HCT116 (cell line): ENCODE data around the gene ATP8A2. TPM values are rescaled to one million over a fixed set of nuclear protein-coding genes. Genes with fewer than 3 reads are reported as not detected.

Source experiments
- ATAC-seq: fragments of 200-7000 bp; cut with Tn5 transposase; 2 replicates; pipeline ENCODE4 v1.9.1; 2020; ENCODE audit warnings: mild to moderate bottlenecking, moderate library complexity
- BruUV-seq: library from RNA; stranded (reverse); fragments of 400-500 nt; replicated peaks from 2 replicates; lab custom pipeline; 2021; lab: Mats Ljungman, UMichigan
- CTCF ChIA-PET: fragments of 300-600 bp; sonication (Branson Sonifier 250); formaldehyde crosslinking; loops from one replicate; lab custom pipeline; 2021; ENCODE audit warnings: antibody characterized with exemption; lab: Charles Lee
- POLR2A ChIA-PET: fragments of 300-600, 350-600 bp; sonication (Branson Sonifier 250); formaldehyde crosslinking; loops from one replicate; lab custom pipeline; 2021; ENCODE audit warnings: antibody characterized with exemption; lab: Charles Lee
- RAD21 ChIA-PET, 2 experiments: fragments of 300-600 bp; sonication (Branson Sonifier 250); formaldehyde crosslinking; loops; one replicate each; lab custom pipeline; 2023; ENCODE audit warnings: low total read pairs in 2 of 2; ENCODE audit not compliant: uncharacterized antibody in 2 of 2, unreplicated experiment in 2 of 2, low non-redundant PET in 1 of 2; lab: Charles Lee
- DNase-seq: peaks from one replicate; pipeline ENCODE4 v3.0.0-alpha.2; 2010; ENCODE audit warnings: low read depth, low spot score
- H2AFZ ChIP-seq: fragments of 200-600 bp; shearing (Covaris generic), sonication (generic); 2 replicates; pipeline ENCODE4 v1.6.1; 2017; ENCODE audit warnings: low read depth, mixed run types, mixed read lengths, antibody characterized with exemption, low read length; ENCODE audit not compliant: poor library complexity, severe bottlenecking
- H3K27ac ChIP-seq: 2 replicates; pipeline ENCODE4 v1.5.1; 2012; ENCODE audit warnings: low read depth, low read length
- H3K27me3 ChIP-seq: fragments of 200-600 bp; sonication (generic); 2 replicates; pipeline ENCODE4 v1.6.1; 2016; ENCODE audit warnings: mixed run types, low read length, mixed read lengths; ENCODE audit not compliant: insufficient read depth
- H3K36me3 ChIP-seq, 2 experiments: fragments of 200-500 bp in 1 of 2; fragments of 200-600 bp in 1 of 2; sonication (Bioruptor generic) in 1 of 2; sonication (generic) in 1 of 2; 2 replicates each; pipeline versions ENCODE4 v1.5.1 to v1.6.1; 2014 to 2016; ENCODE audit warnings: low read length in 2 of 2, inconsistent platforms in 1 of 2, mixed read lengths in 1 of 2, mixed run types in 1 of 2; ENCODE audit not compliant: insufficient read depth in 2 of 2, control insufficient read depth in 1 of 2
- H3K4me1 ChIP-seq, 2 experiments: fragments of 200-600 bp in 1 of 2; sonication (generic) in 1 of 2; 2 replicates each; pipeline versions ENCODE4 v1.5.1 to v1.6.1; 2012 to 2017; ENCODE audit warnings: low read length in 2 of 2, inconsistent platforms in 1 of 2, mild to moderate bottlenecking in 1 of 2, mixed read lengths in 1 of 2, mixed run types in 1 of 2, moderate library complexity in 1 of 2; ENCODE audit not compliant: insufficient read depth in 2 of 2, control insufficient read depth in 1 of 2
- H3K4me2 ChIP-seq: fragments of 200-600 bp; sonication (generic); 2 replicates; pipeline ENCODE4 v1.6.1; 2017; ENCODE audit warnings: mixed run types, low read length, mixed read lengths
- H3K4me3 ChIP-seq, 2 experiments: fragments of 200-600 bp in 1 of 2; sonication (generic) in 1 of 2; replicated peaks in 1 of 2; 2 replicates each; pipeline ENCODE4 v1.5.1; 2011 to 2016; ENCODE audit warnings: low read length in 2 of 2, control low read depth in 1 of 2, low read depth in 1 of 2, mild to moderate bottlenecking in 1 of 2, mixed read lengths in 1 of 2, mixed run types in 1 of 2
- H3K79me2 ChIP-seq: fragments of 200-600 bp; sonication (generic); 2 replicates; pipeline ENCODE4 v1.6.1; 2017; ENCODE audit warnings: mild to moderate bottlenecking, mixed run types, low read length, moderate library complexity, mixed read lengths; ENCODE audit not compliant: insufficient read depth
- H3K9ac ChIP-seq: fragments of 200-600 bp; sonication (generic); 2 replicates; pipeline ENCODE4 v1.6.1; 2016; ENCODE audit warnings: low read length, mixed read lengths
- H3K9me2 ChIP-seq: fragments of 200-600 bp; sonication (generic), shearing (Covaris generic); 2 replicates; pipeline ENCODE4 v1.6.1; 2017; ENCODE audit warnings: mixed run types, mild to moderate bottlenecking, moderate library complexity; ENCODE audit not compliant: insufficient read depth
- H3K9me3 ChIP-seq, 2 experiments: fragments of 200-500 bp in 1 of 2; fragments of 200-600 bp in 1 of 2; sonication (Bioruptor generic) in 1 of 2; sonication (generic) in 1 of 2; 2 replicates each; pipeline ENCODE4 v1.6.1; 2014 to 2017; ENCODE audit warnings: low read length in 2 of 2, mixed read lengths in 2 of 2, inconsistent platforms in 1 of 2, low read depth in 1 of 2, mild to moderate bottlenecking in 1 of 2, mixed run types in 1 of 2, moderate library complexity in 1 of 2; ENCODE audit not compliant: control insufficient read depth in 1 of 2, insufficient read depth in 1 of 2
- H4K20me1 ChIP-seq: fragments of 200-600 bp; sonication (generic), shearing (Covaris generic); 2 replicates; pipeline ENCODE4 v1.6.1; 2017; ENCODE audit warnings: mixed run types, mild to moderate bottlenecking, moderate library complexity; ENCODE audit not compliant: insufficient read depth
- CBX3 ChIP-seq: IDR thresholded peaks from 2 replicates; pipeline ENCODE4 v1.6.1; 2012; ENCODE audit warnings: low read depth
- CEBPB ChIP-seq: IDR thresholded peaks from 2 replicates; pipeline ENCODE4 v1.6.1; 2012; ENCODE audit warnings: low read depth
- CTCF ChIP-seq, 3 experiments: fragments of 200-600 bp in 1 of 3; sonication (generic) in 1 of 3; IDR thresholded peaks in 2 of 3; conservative IDR thresholded peaks in 1 of 3; 2 replicates each; pipeline ENCODE4 v1.5.1; 2012 to 2017; ENCODE audit warnings: low read depth in 2 of 3, low read length in 2 of 3, antibody characterized with exemption in 1 of 3, borderline replicate concordance in 1 of 3, control low read depth in 1 of 3, mild to moderate bottlenecking in 1 of 3, mixed read lengths in 1 of 3, mixed run types in 1 of 3, moderate library complexity in 1 of 3; ENCODE audit not compliant: insufficient read depth in 1 of 3
- EGR1 ChIP-seq: IDR thresholded peaks from 2 replicates; pipeline ENCODE4 v1.6.1; 2012; ENCODE audit warnings: low read depth
- EZH2 ChIP-seq: fragments of 200-600 bp; sonication (generic); IDR thresholded peaks from 2 replicates; pipeline ENCODE4 v1.6.1; 2017; ENCODE audit warnings: antibody characterized with exemption, mixed run types
- EZH2phosphoT487 ChIP-seq: fragments of 200-600 bp; IDR thresholded peaks from 2 replicates; pipeline ENCODE4 v1.6.1; 2018; ENCODE audit warnings: antibody characterized with exemption, borderline replicate concordance
- POLR2A ChIP-seq: IDR thresholded peaks from 2 replicates; pipeline ENCODE4 v1.7.0; 2011; ENCODE audit warnings: borderline replicate concordance; ENCODE audit not compliant: insufficient read depth, insufficient read length; ENCODE audit errors: extremely low read depth
- POLR2AphosphoS5 ChIP-seq: IDR thresholded peaks from 2 replicates; pipeline ENCODE4 v1.6.1; 2011; ENCODE audit warnings: mild to moderate bottlenecking, low read depth, low read length, moderate library complexity
- RAD21 ChIP-seq: IDR thresholded peaks from 2 replicates; pipeline ENCODE4 v1.6.1; 2012; ENCODE audit warnings: low read depth, mild to moderate bottlenecking
- SP1 ChIP-seq: IDR thresholded peaks from 2 replicates; pipeline ENCODE4 v1.6.1; 2012; ENCODE audit warnings: low read depth
- SRF ChIP-seq: IDR thresholded peaks from 2 replicates; pipeline ENCODE4 v1.6.1; 2012; ENCODE audit warnings: low read depth
- TCF7L2 ChIP-seq: IDR thresholded peaks from 2 replicates; pipeline ENCODE4 v1.7.0; 2011; ENCODE audit warnings: borderline replicate concordance, inconsistent platforms; ENCODE audit not compliant: insufficient read depth, insufficient read length; ENCODE audit errors: extremely low read depth
- ZBTB33 ChIP-seq: IDR thresholded peaks from 2 replicates; pipeline ENCODE4 v1.6.1; 2011; ENCODE audit warnings: mild to moderate bottlenecking, low read length, moderate library complexity; ENCODE audit not compliant: insufficient replicate concordance; ENCODE audit errors: extremely low read depth
- intact Hi-C: fragments of 100-400 bp; cut with micrococcal nuclease; formaldehyde crosslinking; loops from 2 replicates; pipeline ENCODE4 v1.10.0; 2022
- total RNA-seq: library from RNA; stranded (reverse); gene quantifications from one replicate; pipeline ENCODE4 v1.2.1, GENCODE V29; 2021; ENCODE audit not compliant: unreplicated experiment

ATP8A2 gene
- total RNA-seq, 1 experiment from 2014 or later: not detected

GRCh38 chr13:25731037-25731436 lies 359.3 kb downstream of the ATP8A2 start:
- no peaks in the 10 kb centered on the region for H4K20me1 ChIP-seq
- H3K9me2 ChIP-seq: no peaks in the 10 kb centered on the region
- DNase-seq (no peak), ATAC-seq (no peak)
- H3K36me3 ChIP-seq: no peaks in the 10 kb centered on the region
- no TSS peak for BruUV-seq
- H3K4me3 ChIP-seq: no peak overlapping the region
- peaks cover 58% of the 10 kb centered on the region for H3K27me3 ChIP-seq
- H2AFZ ChIP-seq: no peak overlapping the region
- ChIA-PET CTCF (no interaction called here), POLR2A (no interaction called here), RAD21 (no interaction called here)
- TF ChIP-seq POLR2AphosphoS5 (no peak), TCF7L2 (no peak), EZH2phosphoT487 (no peak), CEBPB (no peak), POLR2A (no peak), CBX3 (no peak), CTCF (IDR thresholded peaks at IDR 0.05 in 2 of 3, conservative IDR thresholded peaks at IDR 0.05 in 1 of 3; ENCODE audit: borderline replicate concordance in 1 of 3, insufficient read depth in 1 of 3, low read depth in 2 of 3, low read length in 2 of 3) (no peak), RAD21 (no peak)
- H3K27ac ChIP-seq: no peak overlapping the region
- H3K9ac ChIP-seq: no peak overlapping the region
- H3K9me3 ChIP-seq: no peaks in the 10 kb centered on the region
- intact Hi-C loops: no loop called here
- no peaks in the 10 kb centered on the region for H3K4me1 ChIP-seq
- H3K4me2 ChIP-seq: no peak overlapping the region
- no peaks in the 10 kb centered on the region for H3K79me2 ChIP-seq

DNA sequence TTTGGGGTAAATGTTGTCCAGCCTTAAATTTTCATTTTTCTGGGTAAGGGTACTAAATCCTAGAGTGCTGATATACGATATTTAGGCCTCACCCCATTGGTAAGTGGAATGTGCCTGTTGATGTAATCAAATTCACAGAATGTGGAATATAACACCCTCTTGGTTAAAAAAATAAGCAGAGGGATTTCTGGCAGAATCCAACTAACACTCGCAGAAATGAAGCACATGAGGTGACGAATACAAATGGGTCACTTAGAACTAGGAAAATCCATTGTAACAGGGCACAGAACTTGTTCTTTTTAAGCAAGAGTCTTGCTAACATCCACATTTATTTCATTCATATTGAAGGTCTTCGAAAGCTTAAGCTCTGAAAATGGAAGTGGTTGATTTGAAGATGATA lies 359.8 kb downstream of the ATP8A2 start:
- POLR2A ChIA-PET: no interaction called here
- Histone ChIP-seq H3K36me3 (no peaks in the 10 kb centered on the region), H3K9me2 (no peaks in the 10 kb centered on the region), H2AFZ (no peak overlapping the region), H3K9me3 (no peaks in the 10 kb centered on the region), H3K4me3 (no peak overlapping the region), H3K4me1 (no peaks in the 10 kb centered on the region), H3K27me3 (peaks cover 55% of the 10 kb centered on the region), H4K20me1 (no peaks in the 10 kb centered on the region), H3K9ac (no peak overlapping the region), H3K27ac (no peak overlapping the region), H3K4me2 (no peak overlapping the region), H3K79me2 (no peaks in the 10 kb centered on the region)
- no TSS peak for BruUV-seq
- DNase-seq (no peak), ATAC-seq (no peak)
- intact Hi-C loops: no loop called here
- CTCF ChIA-PET: no interaction called here
- RAD21 ChIA-PET: no interaction called here
- TF ChIP-seq CTCF (IDR thresholded peaks at IDR 0.05 in 2 of 3, conservative IDR thresholded peaks at IDR 0.05 in 1 of 3; ENCODE audit: borderline replicate concordance in 1 of 3, insufficient read depth in 1 of 3, low read depth in 2 of 3, low read length in 2 of 3) (no peak), SRF (no peak), POLR2A (no peak), EGR1 (no peak), TCF7L2 (no peak), POLR2AphosphoS5 (no peak), RAD21 (no peak), ZBTB33 (no peak), EZH2 (no peak), SP1 (no peak), CEBPB (no peak)
